Fibroblast of lung (primary cell): ENCODE results near the gene MYOM1. TPM values are rescaled to one million over a fixed set of nuclear protein-coding genes. Genes with fewer than 3 reads are reported as not detected.
A peak's percentile ranks its signal among the peaks of the same experiment; 100 is the strongest.

Experiments used
- DNase-seq, 2 donors: peaks; one replicate each; pipeline versions ENCODE4 v3.0.0 to v3.0.0-alpha.2; 2010; ENCODE audit warnings: low read depth in 2 of 2
- H2AFZ ChIP-seq: 2 replicates; pipeline ENCODE4 v1.5.1; 2012; ENCODE audit warnings: low read length, control low read depth, inconsistent platforms
- H3K27ac ChIP-seq: 2 replicates; pipeline ENCODE4 v1.5.1; 2011; ENCODE audit warnings: low read length, control low read depth; ENCODE audit not compliant: insufficient read depth
- H3K27me3 ChIP-seq: 2 replicates; pipeline ENCODE4 v1.5.1; 2011; ENCODE audit warnings: mild to moderate bottlenecking, low read length; ENCODE audit not compliant: control insufficient read depth, insufficient read depth
- H3K36me3 ChIP-seq: 2 replicates; pipeline ENCODE4 v1.5.1; 2011; ENCODE audit warnings: low read length; ENCODE audit not compliant: control insufficient read depth, insufficient read depth
- H3K4me1 ChIP-seq: 2 replicates; pipeline ENCODE4 v1.5.1; 2011; ENCODE audit warnings: low read length; ENCODE audit not compliant: control insufficient read depth, insufficient read depth; ENCODE audit errors: extremely low read depth
- H3K4me2 ChIP-seq: 2 replicates; pipeline ENCODE4 v1.5.1; 2011; ENCODE audit warnings: low read length, control low read depth; ENCODE audit not compliant: insufficient read depth; ENCODE audit errors: extremely low read depth
- H3K4me3 ChIP-seq, 4 experiments: fragments of 200-600 bp in 1 of 4; sonication (generic) in 1 of 4; replicated peaks in 1 of 4; 2 replicates each; pipeline ENCODE4 v1.5.1; 2011 to 2016; ENCODE audit warnings: low read length in 4 of 4, low read depth in 3 of 4, mild to moderate bottlenecking in 3 of 4, control low read depth in 2 of 4, inconsistent platforms in 1 of 4, mixed read lengths in 1 of 4; ENCODE audit not compliant: insufficient read depth in 1 of 4; ENCODE audit errors: control extremely low read depth in 1 of 4
- H3K79me2 ChIP-seq: 2 replicates; pipeline ENCODE4 v1.5.1; 2012; ENCODE audit warnings: mild to moderate bottlenecking, low read length, inconsistent platforms; ENCODE audit not compliant: control insufficient read depth, insufficient read depth
- H3K9ac ChIP-seq: 2 replicates; pipeline ENCODE4 v1.5.1; 2011; ENCODE audit warnings: mild to moderate bottlenecking, low read length, control low read depth; ENCODE audit not compliant: insufficient read depth
- H3K9me3 ChIP-seq: 2 replicates; pipeline ENCODE4 v1.5.1; 2012; ENCODE audit warnings: low read depth, low read length; ENCODE audit not compliant: control insufficient read depth, insufficient read depth
- H4K20me1 ChIP-seq: 2 replicates; pipeline ENCODE4 v1.5.1; 2011; ENCODE audit warnings: low read length; ENCODE audit not compliant: control insufficient read depth, insufficient read depth; ENCODE audit errors: extremely low read depth
- CTCF ChIP-seq, 2 donors: IDR thresholded peaks in 1 of 2; conservative IDR thresholded peaks in 1 of 2; 1 replicate in 1 of 2; 2 replicates in 1 of 2; pipeline ENCODE4 v1.5.1; 2011 to 2012; ENCODE audit warnings: low read length in 2 of 2, control low read depth in 1 of 2, inconsistent platforms in 1 of 2, low read depth in 1 of 2, mild to moderate bottlenecking in 1 of 2
- EZH2 ChIP-seq: IDR thresholded peaks from 2 replicates; pipeline ENCODE4 v1.5.1; 2012; ENCODE audit warnings: low read length, control low read depth, mild to moderate bottlenecking; ENCODE audit errors: missing control alignments
- polyA plus RNA-seq, 2 donors: library from polyadenylated mRNA; depleted of rRNA in 1 of 2; stranded (reverse) in 1 of 2; unstranded in 1 of 2; fragments of >200 nt; gene quantifications; 2 replicates each; pipeline ENCODE4 v1.2.1, GENCODE V29; 2011 to 2012; ENCODE audit warnings: missing spikeins in 1 of 2
- total RNA-seq: library from RNA; depleted of rRNA; stranded (reverse); fragments of >200 nt; gene quantifications from 2 replicates; pipeline ENCODE4 v1.2.1, GENCODE V29; 2014

Gene MYOM1
- total and polyA plus RNA-seq, 2 donors (not counting 1 experiment from before 2014, with no cell fraction given) = 0.07 to 0.83 TPM

- Histone ChIP-seq H3K9ac (no peak overlapping the region), H3K27ac (no peak overlapping the region), H3K4me3 (no peak overlapping the region), H3K9me3 (no peaks in the 10 kb centered on the region), H2AFZ (no peak overlapping the region), H3K36me3 (no peaks in the 10 kb centered on the region), H3K79me2 (no peaks in the 10 kb centered on the region), H3K4me2 (no peak overlapping the region), H4K20me1 (no peaks in the 10 kb centered on the region), H3K4me1 (no peaks in the 10 kb centered on the region), H3K27me3 (no peaks in the 10 kb centered on the region)
- no peak for TF ChIP-seq CTCF (conservative IDR thresholded peaks at IDR 0.05 in 1 of 2, IDR thresholded peaks at IDR 0.05 in 1 of 2; ENCODE audit: low read depth in 1 of 2, low read length in 2 of 2)
- TF ChIP-seq EZH2 = no peak
- DNase-seq = no peak
Observed at GRCh38 chr18:3094338-3094684, 125.5 kb downstream of the MYOM1 start.

- Histone ChIP-seq H3K36me3 (no peaks in the 10 kb centered on the region), H3K27ac (no peak overlapping the region), H2AFZ (no peak overlapping the region), H3K4me3 (no peak overlapping the region), H3K9me3 (no peaks in the 10 kb centered on the region), H3K27me3 (no peaks in the 10 kb centered on the region), H3K9ac (no peak overlapping the region), H3K4me2 (no peak overlapping the region), H3K4me1 (no peaks in the 10 kb centered on the region), H3K79me2 (no peaks in the 10 kb centered on the region), H4K20me1 (no peaks in the 10 kb centered on the region)
- TF ChIP-seq CTCF (conservative IDR thresholded peaks at IDR 0.05 in 1 of 2, IDR thresholded peaks at IDR 0.05 in 1 of 2; ENCODE audit: low read depth in 1 of 2, low read length in 2 of 2) = no peak
- no peak for TF ChIP-seq EZH2
- peak in 1 of 2 donors; percentile 6 for DNase-seq
Observed at GRCh38 chr18:3093624-3094337, 126.0 kb downstream of the MYOM1 start.

GRCh38 chr18:3092727-3093126 lies 127.0 kb downstream of the MYOM1 start:
- Histone ChIP-seq H3K36me3 (no peaks in the 10 kb centered on the region), H3K4me1 (no peaks in the 10 kb centered on the region), H4K20me1 (no peaks in the 10 kb centered on the region), H3K9ac (no peak overlapping the region), H2AFZ (no peak overlapping the region), H3K4me2 (no peak overlapping the region), H3K79me2 (no peaks in the 10 kb centered on the region), H3K9me3 (no peaks in the 10 kb centered on the region), H3K27ac (no peak overlapping the region), H3K27me3 (no peaks in the 10 kb centered on the region), H3K4me3 (no peak overlapping the region)
- DNase-seq = no peak
- TF ChIP-seq CTCF (conservative IDR thresholded peaks at IDR 0.05 in 1 of 2, IDR thresholded peaks at IDR 0.05 in 1 of 2; ENCODE audit: low read depth in 1 of 2, low read length in 2 of 2) (no peak), EZH2 (no peak)
